HTERT RPE-1 (cell line): ENCODE measurements around the gene PYGB.

Experiments
- in situ Hi-C: fragments of 300-500 bp; cut with MboI; formaldehyde crosslinking; loops from 4 replicates; pipeline ENCODE4 v1.14.3; 2020; ENCODE audit warnings: low sequenced_read_pairs

Gene PYGB

GRCh38 chr20:25293910-25294458, 46.1 kb downstream of the PYGB start:
- in situ Hi-C loops: no loop called here

- in situ Hi-C loops: no loop called here
Measured at GRCh38 chr20:25294459-25295385, 46.8 kb downstream of the PYGB start.

GRCh38 chr20:25295386-25296093, 47.7 kb downstream of the PYGB start:
- in situ Hi-C loops: no loop called here

GRCh38 chr20:25296094-25297093, 48.5 kb downstream of the PYGB start:
- in situ Hi-C loops: no loop called here

- in situ Hi-C loops: no loop called here
Measured at GRCh38 chr20:25297141-25297905, 49.4 kb downstream of the PYGB start.

GRCh38 chr20:25299806-25300205, 51.9 kb downstream of the PYGB start:
- in situ Hi-C loops: no loop called here

GRCh38 chr20:25300496-25301170, 52.7 kb downstream of the PYGB start:
- in situ Hi-C loops: no loop called here

GRCh38 chr20:25301357-25301920, 53.6 kb downstream of the PYGB start:
- in situ Hi-C loops: no loop called here

- in situ Hi-C loops: no loop called here
Measured at GRCh38 chr20:25302596-25302995, 54.7 kb downstream of the PYGB start.

- in situ Hi-C loops: no loop called here
Measured at GRCh38 chr20:25303292-25304024, 55.6 kb downstream of the PYGB start.

- in situ Hi-C loops: no loop called here
Measured at GRCh38 chr20:25304025-25304549, 56.2 kb downstream of the PYGB start.

- in situ Hi-C loops: no loop called here
Measured at GRCh38 chr20:25306991-25307903, 59.4 kb downstream of the PYGB start.

- in situ Hi-C loops: no loop called here
Measured at GRCh38 chr20:25308083-25308491, 60.2 kb downstream of the PYGB start.

GRCh38 chr20:25308671-25309394, 60.9 kb downstream of the PYGB start:
- in situ Hi-C loops: no loop called here

GRCh38 chr20:25309395-25310267, 61.7 kb downstream of the PYGB start:
- in situ Hi-C loops: no loop called here
